Epidermal melanocyte (primary cell): Measurements from ENCODE around the gene ARPC4.

Source experiments
- DNase-seq: peaks from one replicate; pipeline ENCODE4 v3.0.0; 2011; ENCODE audit warnings: low spot score; ENCODE audit not compliant: insufficient read length

Gene ARPC4

DNA sequence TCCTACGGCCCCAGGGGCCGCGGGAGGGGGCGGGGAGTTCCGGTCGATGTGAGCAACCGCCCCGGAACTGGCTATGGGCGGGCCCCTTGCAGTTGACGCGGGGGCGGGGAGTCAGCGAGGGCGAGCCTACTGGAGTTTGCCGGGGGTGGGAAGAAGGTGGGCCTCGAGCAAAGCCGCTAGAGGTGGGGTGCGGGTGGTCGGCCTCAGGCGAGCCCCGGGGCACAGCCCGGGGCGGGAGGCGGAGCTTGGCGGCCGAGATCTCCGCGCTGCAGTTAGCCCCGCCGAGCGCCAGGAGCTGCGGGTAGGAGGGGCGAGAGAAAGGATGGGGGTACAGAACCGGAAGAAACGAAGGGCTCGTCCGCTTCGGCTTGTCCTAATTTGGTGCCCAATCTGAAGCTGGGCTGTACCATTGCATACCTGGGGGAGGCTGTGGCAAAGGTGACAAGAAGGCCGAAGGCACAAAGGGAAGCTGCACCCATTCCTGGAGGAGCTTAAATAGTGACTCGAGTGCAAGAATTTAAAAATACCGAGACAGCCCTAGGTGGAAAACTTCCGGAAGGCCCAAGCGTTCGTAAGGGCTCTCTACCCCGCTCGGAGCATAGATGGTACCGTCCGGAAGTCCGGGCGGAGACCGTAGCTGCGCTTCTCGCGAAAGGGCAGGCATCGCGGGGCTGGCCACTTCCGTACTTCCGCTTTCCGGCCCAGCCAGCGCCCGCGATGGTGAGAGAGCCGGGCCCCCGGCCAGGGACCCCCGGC, at the start of gene ARPC4, which contains the start of gene TADA3:
Gene ARPC4, plus strand, starts transcription at position 678 of the 756 bp plus-strand sequence. Its CDS starts 40 bp downstream, at position 718.
Gene TADA3, minus strand, starts transcription at position 69 of the 756 bp plus-strand sequence. CDS start 1,007 bp downstream, outside the sequence.
- DNase-seq: peak; percentile 82

DNA sequence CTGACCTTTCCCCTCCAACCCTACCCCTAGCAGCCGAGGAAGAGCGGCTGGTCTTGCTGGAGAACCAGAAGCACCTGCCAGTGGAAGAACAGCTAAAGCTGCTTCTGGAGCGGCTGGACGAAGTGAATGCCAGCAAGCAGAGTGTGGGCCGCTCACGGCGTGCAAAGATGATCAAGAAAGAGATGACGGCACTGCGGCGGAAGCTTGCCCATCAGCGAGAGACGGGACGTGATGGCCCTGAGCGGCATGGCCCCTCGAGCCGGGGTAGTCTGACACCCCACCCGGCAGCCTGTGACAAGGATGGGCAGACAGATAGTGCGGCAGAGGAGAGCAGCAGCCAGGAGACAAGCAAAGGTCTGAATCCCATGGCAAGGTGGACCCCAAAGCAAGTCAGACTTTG, 49.3 kb upstream of the ARPC4 start:
- no peak for DNase-seq

GRCh38 chr3:9744162-9744561, 48.7 kb upstream of the ARPC4 start:
- no peak for DNase-seq

DNA sequence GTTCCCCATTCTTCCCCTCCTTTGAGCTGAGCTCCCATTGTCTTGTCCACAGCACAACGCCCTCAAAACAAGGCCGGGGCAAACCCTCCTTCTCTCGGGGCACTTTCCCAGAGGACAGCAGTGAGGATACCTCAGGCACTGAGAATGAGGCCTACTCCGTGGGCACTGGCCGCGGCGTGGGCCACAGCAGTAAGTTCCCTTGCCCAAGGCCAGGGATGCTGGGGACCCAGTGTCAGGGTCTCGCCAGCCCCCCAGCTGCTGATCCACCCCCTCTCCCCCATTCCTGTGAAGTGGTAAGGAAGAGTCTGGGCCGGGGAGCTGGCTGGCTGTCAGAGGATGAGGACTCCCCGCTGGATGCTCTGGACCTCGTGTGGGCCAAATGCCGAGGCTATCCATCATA, 47.4 kb upstream of the ARPC4 start:
- no peak for DNase-seq

DNA sequence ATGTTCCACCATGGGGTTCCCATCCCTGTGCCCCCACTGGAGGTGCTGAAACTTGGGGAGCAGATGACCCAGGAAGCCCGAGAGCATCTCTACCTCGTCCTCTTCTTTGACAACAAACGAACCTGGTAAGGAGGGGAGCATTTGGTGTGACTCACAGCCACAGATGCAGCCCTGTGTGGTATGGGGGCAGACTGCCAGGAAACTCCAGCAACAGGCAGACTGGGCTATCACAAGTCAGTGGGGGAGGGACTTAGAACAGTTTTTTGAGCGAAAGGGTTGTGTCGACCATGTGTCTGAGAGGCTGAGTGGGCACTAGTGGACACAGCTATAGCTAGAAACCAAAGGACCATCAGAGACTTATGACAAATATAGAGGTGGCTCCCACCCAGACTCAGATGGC, 46.6 kb upstream of the ARPC4 start:
- no peak for DNase-seq

- no peak for DNase-seq
Observed at GRCh38 chr3:9747267-9747666, 45.6 kb upstream of the ARPC4 start.

GRCh38 chr3:9748031-9748430, 44.9 kb upstream of the ARPC4 start:
- DNase-seq: no peak

- DNase-seq: peak; percentile 45
Observed at GRCh38 chr3:9749296-9749644, 43.6 kb upstream of the ARPC4 start.

GRCh38 chr3:9749645-9750555, 43.0 kb upstream of the ARPC4 start, which contains the start of gene OGG1:
Gene OGG1, plus strand, starts transcription at chr3:9749952. Its CDS starts 335 bp downstream, at chr3:9750287.
- DNase-seq: peak; percentile 99

- no peak for DNase-seq
Observed at GRCh38 chr3:9750556-9751411, 42.1 kb upstream of the ARPC4 start.

DNA sequence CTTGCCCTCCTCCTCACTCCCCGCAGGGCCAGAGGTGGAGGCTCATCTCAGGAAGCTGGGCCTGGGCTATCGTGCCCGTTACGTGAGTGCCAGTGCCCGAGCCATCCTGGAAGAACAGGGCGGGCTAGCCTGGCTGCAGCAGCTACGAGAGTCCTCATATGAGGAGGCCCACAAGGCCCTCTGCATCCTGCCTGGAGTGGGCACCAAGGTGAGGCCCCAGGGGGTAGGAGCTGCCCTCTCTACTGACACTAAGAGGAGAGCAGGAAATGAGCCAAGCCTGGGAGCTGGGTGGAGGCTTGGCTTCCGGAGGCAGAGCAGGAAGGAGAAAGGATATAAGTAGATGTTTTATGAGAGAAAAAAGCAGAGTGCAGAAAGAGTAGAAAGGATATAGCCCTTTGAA, 38.2 kb upstream of the ARPC4 start:
- no peak for DNase-seq

DNA sequence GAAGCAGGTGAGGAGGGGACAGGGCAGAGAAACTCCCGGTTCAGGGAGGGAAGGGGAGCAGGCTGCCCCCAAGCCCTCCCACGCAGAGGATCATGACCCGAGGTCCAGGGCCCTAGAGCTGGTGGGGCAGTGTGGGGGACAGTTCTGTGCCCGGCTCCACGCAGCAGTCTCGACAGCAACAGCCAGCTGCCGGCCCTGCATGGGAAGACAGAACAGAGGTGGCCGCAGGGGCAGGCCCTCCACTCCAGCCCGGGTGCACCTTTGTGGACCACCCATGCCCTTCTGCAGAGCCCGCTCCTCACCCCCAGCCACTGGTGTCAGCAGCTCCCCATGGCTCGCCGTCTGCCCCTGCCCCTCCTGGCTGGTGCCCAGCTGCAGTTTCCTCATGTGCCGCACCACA, 35.5 kb upstream of the ARPC4 start:
- DNase-seq: no peak

DNA sequence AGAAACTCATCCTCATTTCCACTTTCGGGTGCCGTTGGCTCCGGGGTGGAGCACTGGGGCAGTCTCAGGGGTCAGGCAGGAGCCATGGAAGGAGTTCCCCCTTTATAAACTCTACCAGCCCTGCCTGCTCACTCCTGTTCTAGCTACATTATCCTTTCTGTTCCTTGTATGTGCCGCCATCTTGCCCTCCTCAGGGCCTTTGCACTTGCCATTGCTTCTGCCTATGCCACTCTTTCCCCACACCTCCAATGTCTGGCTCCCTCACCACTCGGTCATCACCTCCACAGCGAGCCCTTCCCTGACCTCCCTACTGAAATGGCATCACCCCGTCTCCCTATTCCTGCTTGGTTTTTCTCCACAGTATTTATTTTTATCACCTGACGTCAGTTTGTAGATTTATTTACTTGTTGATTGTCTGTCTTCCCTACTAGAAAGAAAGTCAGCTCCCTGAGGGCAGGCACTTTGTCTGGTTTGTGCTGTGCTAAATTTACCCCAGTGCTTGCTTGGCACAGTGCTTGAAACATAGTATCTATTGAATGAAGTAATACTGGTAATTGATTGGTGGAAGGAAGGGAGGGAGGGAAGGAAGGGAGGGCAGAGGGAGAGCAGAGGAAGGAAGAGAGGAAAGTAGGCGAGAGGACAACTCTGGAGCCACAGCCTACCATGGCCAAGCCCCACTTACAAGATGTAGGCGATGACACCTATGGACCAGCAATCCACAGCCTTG, 31.9 kb upstream of the ARPC4 start:
- DNase-seq: no peak

DNA sequence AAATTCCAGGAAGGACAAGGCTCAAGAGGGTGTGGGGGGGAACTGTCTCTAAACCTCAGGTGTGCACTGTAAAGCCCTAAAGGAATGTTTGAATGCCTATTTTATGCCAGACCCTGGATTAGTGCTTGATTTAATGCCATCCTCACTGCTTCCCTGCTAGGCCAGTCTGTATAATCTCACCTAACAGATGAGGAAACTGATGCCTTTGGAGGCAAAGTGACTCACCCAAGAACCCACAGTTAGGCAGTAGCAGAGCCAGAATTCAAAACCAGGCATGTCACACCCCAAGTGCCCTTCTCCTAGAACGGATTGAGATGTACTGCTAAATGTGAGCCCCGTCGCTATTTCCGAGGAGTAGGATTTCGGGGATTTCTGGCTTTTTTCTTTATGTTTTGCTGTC, 31.0 kb upstream of the ARPC4 start:
- no peak for DNase-seq

DNA sequence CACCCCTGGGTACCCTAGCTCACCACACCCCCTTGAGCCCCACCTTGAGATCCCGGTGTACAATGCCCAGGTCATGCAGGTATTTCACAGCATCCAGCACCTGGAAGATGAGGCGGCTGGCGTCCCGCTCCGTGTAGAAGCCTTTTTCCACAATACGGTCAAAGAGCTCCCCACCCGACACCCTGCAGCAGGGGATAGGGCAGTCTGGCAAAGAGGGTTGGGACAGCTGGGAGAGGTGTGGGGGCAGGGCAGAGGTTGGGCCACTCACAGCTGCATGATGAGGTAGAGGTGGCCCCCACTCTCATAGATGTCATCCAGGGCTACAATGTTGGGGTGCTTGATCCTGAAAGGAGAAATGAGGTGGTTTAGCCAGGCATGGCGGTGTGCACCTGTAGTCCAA, 30.0 kb upstream of the ARPC4 start:
- DNase-seq: no peak

GRCh38 chr3:9765865-9766264, 27.0 kb upstream of the ARPC4 start:
- no peak for DNase-seq

DNA sequence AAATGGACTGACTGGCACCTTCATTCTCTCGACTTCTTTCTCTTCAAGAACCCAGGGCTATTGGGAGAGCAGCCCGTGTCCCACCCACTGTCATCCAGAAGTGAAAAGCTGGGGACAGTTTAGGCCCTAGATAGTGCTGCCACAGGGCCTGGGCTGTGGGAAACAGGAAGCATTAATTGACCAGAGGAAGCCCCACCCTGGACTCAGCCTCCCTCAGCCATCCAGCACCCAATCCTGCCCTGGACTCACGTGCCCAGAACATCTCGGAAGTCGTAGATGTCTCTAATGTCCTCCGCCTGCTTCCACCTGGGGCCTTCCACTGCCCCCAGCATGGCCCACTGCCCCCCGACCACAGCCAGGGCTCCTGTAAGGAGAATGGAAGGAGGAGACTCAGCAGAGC, 25.5 kb upstream of the ARPC4 start:
- no peak for DNase-seq

DNA sequence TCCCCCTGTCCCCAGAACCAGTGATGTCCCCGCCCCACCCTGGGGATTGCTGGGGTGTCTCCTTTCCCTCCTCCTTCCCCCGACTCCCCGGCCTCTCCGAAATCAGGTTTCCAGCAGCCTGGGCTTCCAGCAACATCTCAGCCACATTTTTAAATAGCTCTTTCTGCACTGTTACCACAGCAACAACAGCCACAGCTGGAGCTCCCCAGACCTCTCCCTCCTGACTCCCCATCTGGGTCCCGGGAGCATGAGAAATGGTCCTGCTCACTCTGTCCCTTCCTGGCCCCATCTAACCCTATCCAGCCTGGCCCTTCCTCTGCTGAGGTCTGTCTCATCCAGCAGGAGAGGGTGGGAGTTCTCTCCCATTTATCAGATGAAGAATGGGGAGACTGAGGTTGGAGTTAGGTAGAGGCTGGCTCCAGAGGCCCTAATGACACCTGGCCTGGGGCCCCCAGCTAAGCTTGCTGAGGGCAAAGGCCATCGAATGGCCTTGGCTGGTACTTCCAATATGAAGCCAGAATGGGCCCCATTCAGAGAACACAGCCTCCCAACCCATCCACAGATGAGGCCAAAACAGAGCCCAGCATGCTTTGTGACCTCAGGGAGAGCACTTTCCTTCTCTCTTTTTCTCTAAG, 24.6 kb upstream of the ARPC4 start:
- DNase-seq: no peak

GRCh38 chr3:9769012-9769411, 23.9 kb upstream of the ARPC4 start:
- no peak for DNase-seq
